Thyroid gland (tissue), 4 donors: ENCODE measurements around the gene TMEM233. TPM values are rescaled to one million over a fixed set of nuclear protein-coding genes. Genes with fewer than 3 reads are reported as not detected.

Source experiments
- DNase-seq, 2 donors: peaks; one replicate each; pipeline ENCODE4 v3.0.0-alpha.2; 2019
- H3K27ac ChIP-seq, 3 donors: fragments of 200-600 bp; sonication (generic); 1 replicate in 2 of 3; 2 replicates in 1 of 3; pipeline ENCODE4 v1.5.1; 2016 to 2019; ENCODE audit warnings: mild to moderate bottlenecking in 1 of 3, moderate library complexity in 1 of 3
- H3K27me3 ChIP-seq: fragments of 200-600 bp; sonication (generic); one replicate; pipeline ENCODE4 v1.5.1; 2019
- H3K36me3 ChIP-seq, 2 donors: fragments of 200-600 bp; sonication (generic); one replicate each; pipeline ENCODE4 v1.5.1; 2016 to 2019
- H3K4me1 ChIP-seq, 2 donors: fragments of 200-600 bp; sonication (generic); one replicate each; pipeline ENCODE4 v1.5.1; 2017 to 2019
- H3K4me3 ChIP-seq, 3 donors: fragments of 200-600 bp; sonication (generic); replicated peaks in 1 of 3; 1 replicate in 2 of 3; 2 replicates in 1 of 3; pipeline ENCODE4 v1.5.1; 2016; ENCODE audit warnings: mild to moderate bottlenecking in 1 of 3
- H3K9me3 ChIP-seq: fragments of 200-600 bp; sonication (generic); one replicate; pipeline ENCODE4 v1.5.1; 2017
- POLR2A ChIP-seq, 2 donors: fragments of 450-650 bp; IDR thresholded peaks; one replicate each; pipeline ENCODE4 v1.6.1; 2017; ENCODE audit warnings: antibody characterized with exemption in 2 of 2, mild to moderate bottlenecking in 2 of 2, moderate library complexity in 1 of 2
- whole genome bisulfite sequencing, 2 donors: methylation state at CpG; one replicate each; pipeline ENCODE4 v1.1.5; 2017; 5-methylcytosine and 5-hydroxymethylcytosine counted together
- intact Hi-C: fragments of 100-400 bp; cut with DNase I; formaldehyde crosslinking; loops from one replicate; pipeline ENCODE4 v1.15.1; 2023
- total RNA-seq, 4 donors: library from RNA; depleted of rRNA; stranded (reverse); fragments of >200 nt; gene quantifications; one replicate each; pipeline ENCODE4 v1.2.3, GENCODE V29; 2016
- TF ChIP-seq, protein P1 (sequence below), 6 experiments: fragments of 200-600 bp in 3 of 6; fragments of 450-650 bp in 3 of 6; sonication (generic) in 3 of 6; IDR thresholded peaks; one replicate each; pipeline ENCODE4 v1.5.1; 2016 to 2019; ENCODE audit warnings: antibody characterized with exemption in 6 of 6, mild to moderate bottlenecking in 2 of 6, inconsistent platforms in 1 of 6, moderate library complexity in 1 of 6

TMEM233 gene
- total RNA-seq, 4 donors from 2014 or later, result 1.3 to 7.9 (median 4.4) TPM

DNA sequence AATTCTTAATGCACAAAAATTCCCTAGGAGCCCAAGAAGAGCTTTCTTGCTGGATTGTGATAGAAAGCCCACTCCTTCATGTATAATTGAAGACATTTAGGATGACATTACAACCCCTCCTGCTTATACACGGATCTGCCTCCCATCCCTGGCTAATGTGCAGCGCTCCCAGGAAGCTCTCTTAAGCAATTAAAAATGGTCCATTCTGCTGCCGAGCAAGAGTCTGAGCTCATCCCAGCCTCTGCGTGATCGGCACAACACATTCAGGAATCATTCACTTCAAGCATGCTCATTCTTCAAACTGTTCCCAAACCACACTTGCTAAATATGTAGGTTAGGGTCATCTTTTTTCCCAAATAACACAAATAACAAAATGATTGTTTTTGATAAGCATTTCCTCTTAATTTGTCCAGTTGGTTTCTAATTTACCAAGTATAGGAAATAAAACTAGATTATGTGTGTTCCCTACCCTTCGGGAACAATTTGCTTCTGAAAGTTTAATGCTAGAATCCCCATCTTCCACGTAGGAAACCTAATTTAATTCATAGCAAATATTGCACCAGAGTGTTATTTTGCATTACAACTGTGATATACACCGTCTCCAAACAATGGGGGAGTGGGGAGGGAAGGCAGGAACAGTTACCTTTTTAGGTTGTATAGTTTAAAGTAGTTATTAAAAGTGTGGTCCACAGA, 17.3 kb upstream of the TMEM233 start:
- H3K4me1 ChIP-seq, result no peaks in the 10 kb centered on the region
- intact Hi-C loops, result no loop called here
- no peak for DNase-seq
- H3K36me3 ChIP-seq, result no peaks in the 10 kb centered on the region
- no peak overlapping the region for H3K27ac ChIP-seq
- no peaks in the 10 kb centered on the region for H3K27me3 ChIP-seq
- H3K9me3 ChIP-seq, result no peaks in the 10 kb centered on the region
- WGBS, 2 donors, result 74 to 77% methylated on average over 8 of the region's 8 CpGs
- no peak overlapping the region for H3K4me3 ChIP-seq
- TF ChIP-seq POLR2A (IDR thresholded peaks at IDR 0.05), result no peak
- TF ChIP-seq, protein P1, sequence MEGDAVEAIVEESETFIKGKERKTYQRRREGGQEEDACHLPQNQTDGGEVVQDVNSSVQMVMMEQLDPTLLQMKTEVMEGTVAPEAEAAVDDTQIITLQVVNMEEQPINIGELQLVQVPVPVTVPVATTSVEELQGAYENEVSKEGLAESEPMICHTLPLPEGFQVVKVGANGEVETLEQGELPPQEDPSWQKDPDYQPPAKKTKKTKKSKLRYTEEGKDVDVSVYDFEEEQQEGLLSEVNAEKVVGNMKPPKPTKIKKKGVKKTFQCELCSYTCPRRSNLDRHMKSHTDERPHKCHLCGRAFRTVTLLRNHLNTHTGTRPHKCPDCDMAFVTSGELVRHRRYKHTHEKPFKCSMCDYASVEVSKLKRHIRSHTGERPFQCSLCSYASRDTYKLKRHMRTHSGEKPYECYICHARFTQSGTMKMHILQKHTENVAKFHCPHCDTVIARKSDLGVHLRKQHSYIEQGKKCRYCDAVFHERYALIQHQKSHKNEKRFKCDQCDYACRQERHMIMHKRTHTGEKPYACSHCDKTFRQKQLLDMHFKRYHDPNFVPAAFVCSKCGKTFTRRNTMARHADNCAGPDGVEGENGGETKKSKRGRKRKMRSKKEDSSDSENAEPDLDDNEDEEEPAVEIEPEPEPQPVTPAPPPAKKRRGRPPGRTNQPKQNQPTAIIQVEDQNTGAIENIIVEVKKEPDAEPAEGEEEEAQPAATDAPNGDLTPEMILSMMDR (IDR thresholded peaks at IDR 0.05), result no peak

- Histone ChIP-seq H3K4me3 (no peak overlapping the region), H3K4me1 (no peaks in the 10 kb centered on the region), H3K27ac (no peak overlapping the region), H3K36me3 (no peaks in the 10 kb centered on the region), H3K9me3 (no peaks in the 10 kb centered on the region), H3K27me3 (no peaks in the 10 kb centered on the region)
- intact Hi-C loops, result no loop called here
- no peak for TF ChIP-seq POLR2A (IDR thresholded peaks at IDR 0.05)
- TF ChIP-seq, protein P1 (IDR thresholded peaks at IDR 0.05), result no peak
- no peak for DNase-seq
- 60 to 69% methylated on average over 1 of the region's 1 CpG for WGBS, 2 donors
These were observed 16.7 kb upstream of the TMEM233 start for GRCh38 chr12:119576915-119577314.

- no peak for DNase-seq
- H3K27ac ChIP-seq, result no peak overlapping the region
- H3K27me3 ChIP-seq, result no peaks in the 10 kb centered on the region
- no peak overlapping the region for H3K4me3 ChIP-seq
- no peaks in the 10 kb centered on the region for H3K9me3 ChIP-seq
- H3K36me3 ChIP-seq, result no peaks in the 10 kb centered on the region
- intact Hi-C loops, result no loop called here
- TF ChIP-seq POLR2A (IDR thresholded peaks at IDR 0.05), result no peak
- TF ChIP-seq, protein P1 (IDR thresholded peaks at IDR 0.05), result no peak
- WGBS, 2 donors, result 83 to 95% methylated on average over 2 of the region's 2 CpGs
- no peaks in the 10 kb centered on the region for H3K4me1 ChIP-seq
These were observed 15.5 kb upstream of the TMEM233 start for GRCh38 chr12:119578112-119578511.

- DNase-seq, result no peak
- H3K27ac ChIP-seq, result no peak overlapping the region
- no peaks in the 10 kb centered on the region for H3K27me3 ChIP-seq
- no peaks in the 10 kb centered on the region for H3K36me3 ChIP-seq
- H3K9me3 ChIP-seq, result no peaks in the 10 kb centered on the region
- 68 to 79% methylated on average over 1 of the region's 1 CpG for WGBS, 2 donors
- peaks cover 0 to 13% of the 10 kb centered on the region in 2 donors for H3K4me1 ChIP-seq
- no peak overlapping the region for H3K4me3 ChIP-seq
- intact Hi-C loops, result no loop called here
- TF ChIP-seq, protein P1 (IDR thresholded peaks at IDR 0.05), result peak in 1 of 6 experiments; percentile 26
- TF ChIP-seq POLR2A (IDR thresholded peaks at IDR 0.05), result no peak
These were observed 4.5 kb upstream of the TMEM233 start for GRCh38 chr12:119589097-119589496.

DNA sequence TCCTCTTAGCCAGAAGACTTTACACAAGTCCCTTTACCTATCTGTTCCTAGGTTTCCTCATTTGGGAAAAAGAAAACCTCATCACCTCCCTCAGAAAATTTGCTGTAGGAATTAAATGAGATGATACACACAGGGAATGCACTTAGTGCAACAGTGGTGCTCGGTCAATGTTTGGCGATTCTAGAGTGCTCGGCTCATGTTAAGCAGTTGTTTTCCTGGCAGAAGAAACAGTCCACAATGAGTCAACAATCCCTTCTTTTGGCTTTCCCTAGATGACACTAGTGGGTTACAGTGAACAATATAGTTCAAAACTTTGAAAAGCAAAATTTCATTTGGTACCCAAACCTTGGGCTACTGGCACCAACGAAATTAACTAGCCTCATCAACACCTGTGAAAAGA, 3.9 kb upstream of the TMEM233 start:
- Histone ChIP-seq H3K27ac (no peak overlapping the region), H3K9me3 (no peaks in the 10 kb centered on the region), H3K4me3 (no peak overlapping the region), H3K36me3 (no peaks in the 10 kb centered on the region), H3K4me1 (peaks cover 0 to 13% of the 10 kb centered on the region in 2 donors), H3K27me3 (no peaks in the 10 kb centered on the region)
- DNase-seq, result no peak
- TF ChIP-seq, protein P1 (IDR thresholded peaks at IDR 0.05), result no peak
- TF ChIP-seq POLR2A (IDR thresholded peaks at IDR 0.05), result no peak
- intact Hi-C loops, result no loop called here
- 79 to 85% methylated on average over 4 of the region's 4 CpGs for WGBS, 2 donors
